Activated CD4-positive, alpha-beta T cell treated with anti-CD3 and anti-CD28 coated beads for 36 hours (primary cell): ENCODE results near the gene FOXP4. TPM values are rescaled to one million over a fixed set of nuclear protein-coding genes. Genes with fewer than 3 reads are reported as not detected.

Source experiments
- ATAC-seq: fragments of 200-7000 bp; cut with Tn5 transposase; one replicate; pipeline ENCODE4 v1.10.0; 2021; ENCODE audit warnings: mild to moderate bottlenecking, moderate library complexity
- CTCF ChIA-PET: fragments of 350-600 bp; sonication (Branson Sonifier 250); formaldehyde crosslinking; loops from one replicate; lab custom pipeline; 2021; ENCODE audit warnings: antibody characterized with exemption; lab: Charles Lee
- POLR2A ChIA-PET: fragments of 350-600 bp; sonication (Branson Sonifier 250); formaldehyde crosslinking; loops from one replicate; lab custom pipeline; 2021; ENCODE audit warnings: antibody characterized with exemption, inconsistent platforms; lab: Charles Lee
- DNase-seq: peaks from one replicate; pipeline ENCODE4 v3.0.0-alpha.2; 2020
- H3K27ac Mint-ChIP-seq: one replicate; pipeline ENCODE4 v1.8.0; 2021; ENCODE audit warnings: mixed read lengths
- H3K27me3 Mint-ChIP-seq: one replicate; pipeline ENCODE4 v1.8.0; 2021; ENCODE audit warnings: mixed read lengths
- H3K36me3 Mint-ChIP-seq: one replicate; pipeline ENCODE4 v1.8.0; 2021; ENCODE audit warnings: low read depth, mixed read lengths
- H3K4me1 Mint-ChIP-seq: one replicate; pipeline ENCODE4 v1.8.0; 2021; ENCODE audit warnings: mixed read lengths
- H3K4me3 Mint-ChIP-seq: one replicate; pipeline ENCODE4 v1.8.0; 2021; ENCODE audit warnings: mild to moderate bottlenecking, moderate library complexity, mixed read lengths
- H3K9me3 Mint-ChIP-seq: one replicate; pipeline ENCODE4 v1.8.0; 2021; ENCODE audit warnings: low read depth, mixed read lengths
- intact Hi-C, 2 experiments: fragments of 100-400 bp; cut with DNase I in 1 of 2; cut with micrococcal nuclease in 1 of 2; formaldehyde crosslinking; loops; one replicate each; pipeline versions ENCODE4 v1.14.2 to v1.15.1; 2022 to 2024; cut with DNase I, micrococcal nuclease
- total RNA-seq, 2 experiments: library from RNA; stranded (reverse); gene quantifications; one replicate each; pipeline ENCODE4 v1.2.3, GENCODE V29; 2021

FOXP4 gene
- total RNA-seq, 2 experiments from 2014 or later = 11.1 to 13.8 TPM

DNA sequence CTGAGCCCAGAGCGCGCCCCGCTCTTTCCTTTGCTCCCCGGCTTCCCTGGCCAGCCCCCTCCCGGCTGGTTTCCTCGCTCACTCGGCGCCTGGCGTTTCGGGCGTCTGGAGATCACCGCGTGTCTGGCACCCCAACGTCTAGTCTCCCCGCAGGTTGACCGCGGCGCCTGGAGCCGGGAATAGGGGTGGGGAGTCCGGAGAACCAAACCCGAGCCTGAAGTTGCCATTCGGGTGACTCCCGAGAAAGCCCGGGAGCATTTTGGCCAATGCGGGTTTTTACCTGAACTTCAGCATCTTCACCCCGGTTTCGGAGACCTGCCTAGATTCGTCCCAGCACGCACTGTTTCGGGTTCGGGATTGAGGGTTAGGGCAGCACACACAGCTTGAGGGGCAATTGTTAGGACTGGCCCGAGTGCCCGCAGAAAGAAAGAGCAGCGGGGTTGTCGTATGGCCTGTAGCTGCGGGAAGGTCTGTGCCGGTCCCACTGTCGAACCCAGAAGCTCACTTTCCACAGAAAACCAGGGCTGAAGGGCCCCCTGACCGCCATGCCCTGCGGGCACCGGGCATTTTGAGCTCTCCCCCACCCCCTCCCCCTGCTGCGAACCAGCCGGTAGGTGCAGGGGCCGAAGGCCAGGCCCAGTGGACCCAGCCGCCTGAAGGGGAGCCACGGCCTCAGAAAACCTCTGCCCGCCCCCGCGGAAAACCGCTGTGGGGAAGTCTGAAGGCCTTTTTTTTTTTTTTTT is 2.1 kb downstream of the FOXP4 start:
- Mint-ChIP-seq H3K4me3 (peak overlapping the region; percentile 84), H3K9me3 (no peaks in the 10 kb centered on the region), H3K27me3 (peaks cover 9% of the 10 kb centered on the region), H3K4me1 (peaks cover 15% of the 10 kb centered on the region), H3K36me3 (peaks cover 10% of the 10 kb centered on the region), H3K27ac (peak overlapping the region; percentile 37)
- POLR2A ChIA-PET = interaction anchor here (0.7 to 0.9 kb wide), 2 partner anchors 16 to 17 kb away, joined by 3 read pairs; no protein-coding TSS in a partner anchor
- DNase-seq (peak; percentile 79), ATAC-seq (no peak)
- intact Hi-C loops = loop anchor here in 1 of 2 experiments (5.0 kb wide), 2 partner anchors 349 to 499 kb away; partner anchors contain the start of gene USP49
- CTCF ChIA-PET = interaction anchor here (0.6 to 1.2 kb wide), 3 partner anchors 13 to 16 kb away, joined by 3 to 4 read pairs (median 3); no protein-coding TSS in a partner anchor

DNA sequence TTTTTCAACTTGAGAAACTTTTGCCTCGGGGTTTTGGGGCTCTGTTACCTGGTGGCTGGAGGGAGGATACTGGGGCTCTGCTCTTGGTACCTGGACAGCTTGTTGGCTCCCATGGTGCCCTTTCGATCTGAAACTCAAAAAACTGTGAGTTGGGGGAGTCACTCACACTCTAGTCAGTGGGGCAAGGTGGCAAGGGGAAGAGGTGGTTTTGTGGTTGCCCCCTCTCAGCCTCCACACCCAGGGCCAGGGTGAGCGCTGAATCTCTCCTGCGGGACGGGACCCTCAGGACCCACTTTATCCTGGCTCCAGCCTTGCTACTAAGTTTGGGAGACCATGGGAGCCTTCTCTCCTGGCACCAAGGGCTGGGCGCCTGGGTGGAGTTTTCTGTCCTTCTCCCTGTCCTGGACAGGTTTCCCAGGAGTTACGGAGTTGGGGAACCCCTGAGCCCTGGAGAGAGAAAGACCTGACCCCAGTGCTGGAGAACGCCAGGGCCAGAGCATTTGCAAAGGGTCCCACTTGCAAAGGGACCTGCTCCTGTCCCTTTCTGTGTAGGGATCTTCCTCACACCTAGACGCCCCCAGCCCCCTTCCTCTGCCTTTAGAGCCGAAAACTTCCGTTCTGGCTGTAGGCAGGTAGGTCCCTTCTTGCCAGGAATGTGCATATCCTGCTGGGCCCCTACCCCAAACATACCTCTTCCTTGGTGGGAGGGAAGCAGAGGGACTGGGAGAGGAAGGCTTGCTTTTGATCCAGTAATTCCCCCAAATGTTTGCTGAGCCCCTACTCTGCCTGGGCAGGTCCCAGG is 2.9 kb downstream of the FOXP4 start:
- ATAC-seq = no peak
- CTCF ChIA-PET = interaction anchor here (0.6 to 1.2 kb wide), 3 partner anchors 13 to 17 kb away, joined by 3 to 4 read pairs (median 3); no protein-coding TSS in a partner anchor
- peaks cover 10% of the 10 kb centered on the region for H3K36me3 Mint-ChIP-seq
- H3K27ac Mint-ChIP-seq = no peak overlapping the region
- peaks cover 9% of the 10 kb centered on the region for H3K27me3 Mint-ChIP-seq
- H3K4me3 Mint-ChIP-seq = peak overlapping the region; percentile 84
- no peak for DNase-seq
- H3K4me1 Mint-ChIP-seq = peaks cover 15% of the 10 kb centered on the region
- intact Hi-C loops = loop anchor here in 1 of 2 experiments (5.0 kb wide), 2 partner anchors 348 to 498 kb away; partner anchors contain the start of gene USP49
- H3K9me3 Mint-ChIP-seq = no peaks in the 10 kb centered on the region
- POLR2A ChIA-PET = interaction anchor here (0.7 kb wide), 1 partner anchor 17 kb away, joined by 3 read pairs; no protein-coding TSS in a partner anchor

- no peak overlapping the region for H3K4me3 Mint-ChIP-seq
- DNase-seq (no peak), ATAC-seq (no peak)
- H3K27me3 Mint-ChIP-seq = peaks cover 9% of the 10 kb centered on the region
- intact Hi-C loops = loop anchor here in 1 of 2 experiments (5.0 kb wide), 2 partner anchors 348 to 498 kb away; partner anchors contain the start of gene USP49
- peaks cover 15% of the 10 kb centered on the region for H3K4me1 Mint-ChIP-seq
- CTCF ChIA-PET = no interaction called here
- no peak overlapping the region for H3K27ac Mint-ChIP-seq
- H3K9me3 Mint-ChIP-seq = no peaks in the 10 kb centered on the region
- POLR2A ChIA-PET = no interaction called here
- H3K36me3 Mint-ChIP-seq = peaks cover 10% of the 10 kb centered on the region
These were observed 3.5 kb downstream of the FOXP4 start for GRCh38 chr6:41549673-41550072.

DNA sequence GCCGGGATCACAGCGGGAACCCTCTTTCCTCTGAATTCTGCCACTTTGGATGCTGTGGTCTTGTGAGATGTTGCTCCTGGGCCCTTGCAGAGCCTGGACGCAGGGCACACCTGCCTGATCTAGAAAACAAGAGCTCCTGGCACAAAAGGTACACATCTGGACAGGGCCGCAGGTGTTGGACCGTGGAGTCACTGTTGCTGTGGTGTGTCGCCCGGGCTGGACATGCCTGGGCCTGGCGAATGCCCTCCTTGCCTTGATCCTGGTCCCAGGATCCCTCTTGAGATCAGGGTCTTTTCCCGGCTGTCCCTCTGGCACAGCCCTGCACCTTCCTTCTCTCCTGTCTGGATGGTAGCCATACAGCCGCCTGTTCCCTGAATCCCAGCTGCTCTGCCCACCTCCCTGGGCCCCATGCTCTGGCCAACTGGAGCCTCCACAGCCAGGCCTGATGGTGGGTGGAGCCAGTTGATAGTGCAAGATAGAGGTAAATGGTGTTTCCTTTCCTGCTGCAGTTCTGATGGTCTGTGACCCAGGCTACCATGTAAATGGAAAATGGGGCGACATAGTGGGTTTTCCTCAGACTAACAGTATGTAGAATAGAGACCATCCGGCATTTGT is 5.0 kb downstream of the FOXP4 start:
- Mint-ChIP-seq H3K4me1 (peaks cover 6% of the 10 kb centered on the region), H3K36me3 (peaks cover 10% of the 10 kb centered on the region), H3K27me3 (peaks cover 9% of the 10 kb centered on the region), H3K4me3 (no peak overlapping the region), H3K27ac (no peak overlapping the region), H3K9me3 (no peaks in the 10 kb centered on the region)
- CTCF ChIA-PET = interaction anchor here (0.6 kb wide), 1 partner anchor 168 kb away, joined by 3 read pairs; no protein-coding TSS in a partner anchor
- intact Hi-C loops = no loop called here
- POLR2A ChIA-PET = no interaction called here
- DNase-seq (no peak), ATAC-seq (no peak)

- intact Hi-C loops = no loop called here
- DNase-seq (no peak), ATAC-seq (no peak)
- ChIA-PET POLR2A (no interaction called here), CTCF (interaction anchor here (0.6 to 1.0 kb wide), 2 partner anchors 168 to 179 kb away, joined by 3 read pairs; no protein-coding TSS in a partner anchor)
- Mint-ChIP-seq H3K27ac (no peak overlapping the region), H3K4me1 (peaks cover 6% of the 10 kb centered on the region), H3K4me3 (no peak overlapping the region), H3K36me3 (peaks cover 10% of the 10 kb centered on the region), H3K9me3 (no peaks in the 10 kb centered on the region), H3K27me3 (peaks cover 9% of the 10 kb centered on the region)
These were observed 5.7 kb downstream of the FOXP4 start for GRCh38 chr6:41551857-41552256.

GRCh38 chr6:41552723-41553122 is 6.5 kb downstream of the FOXP4 start:
- POLR2A ChIA-PET = no interaction called here
- Mint-ChIP-seq H3K36me3 (peaks cover 10% of the 10 kb centered on the region), H3K27me3 (peaks cover 8% of the 10 kb centered on the region), H3K9me3 (no peaks in the 10 kb centered on the region), H3K4me3 (no peak overlapping the region), H3K4me1 (peaks cover 9% of the 10 kb centered on the region), H3K27ac (no peak overlapping the region)
- ATAC-seq (no peak), DNase-seq (no peak)
- CTCF ChIA-PET = interaction anchor here (1.0 kb wide), 1 partner anchor 180 kb away, joined by 3 read pairs; no protein-coding TSS in a partner anchor
- intact Hi-C loops = no loop called here

GRCh38 chr6:41553405-41553999 is 7.3 kb downstream of the FOXP4 start:
- H3K36me3 Mint-ChIP-seq = peaks cover 10% of the 10 kb centered on the region
- ATAC-seq (no peak), DNase-seq (no peak)
- H3K9me3 Mint-ChIP-seq = no peaks in the 10 kb centered on the region
- H3K4me3 Mint-ChIP-seq = no peak overlapping the region
- H3K27ac Mint-ChIP-seq = no peak overlapping the region
- peaks cover 6% of the 10 kb centered on the region for H3K27me3 Mint-ChIP-seq
- ChIA-PET POLR2A (no interaction called here), CTCF (interaction anchor here (0.6 kb wide), 3 partner anchors 49 to 157 kb away, joined by 3 to 5 read pairs (median 3); no protein-coding TSS in a partner anchor)
- intact Hi-C loops = no loop called here
- peaks cover 7% of the 10 kb centered on the region for H3K4me1 Mint-ChIP-seq

- no peak overlapping the region for H3K27ac Mint-ChIP-seq
- intact Hi-C loops = no loop called here
- H3K4me3 Mint-ChIP-seq = no peak overlapping the region
- CTCF ChIA-PET = no interaction called here
- H3K4me1 Mint-ChIP-seq = peaks cover 14% of the 10 kb centered on the region
- H3K27me3 Mint-ChIP-seq = peaks cover 4% of the 10 kb centered on the region
- peaks cover 5% of the 10 kb centered on the region for H3K36me3 Mint-ChIP-seq
- H3K9me3 Mint-ChIP-seq = no peaks in the 10 kb centered on the region
- POLR2A ChIA-PET = interaction anchor here (0.6 kb wide), 1 partner anchor 1293 kb away, joined by 3 read pairs; no protein-coding TSS in a partner anchor
- no peak for ATAC-seq
- no peak for DNase-seq
These were observed 9.4 kb downstream of the FOXP4 start for GRCh38 chr6:41555326-41556300.

- Mint-ChIP-seq H3K4me1 (peaks cover 18% of the 10 kb centered on the region), H3K36me3 (no peaks in the 10 kb centered on the region), H3K27ac (no peak overlapping the region), H3K9me3 (no peaks in the 10 kb centered on the region), H3K27me3 (no peaks in the 10 kb centered on the region), H3K4me3 (no peak overlapping the region)
- ATAC-seq (no peak), DNase-seq (no peak)
- intact Hi-C loops = no loop called here
- ChIA-PET POLR2A (no interaction called here), CTCF (interaction anchor here (0.7 kb wide), 1 partner anchor 28 kb away, joined by 3 read pairs; no protein-coding TSS in a partner anchor)
These were observed 11.2 kb downstream of the FOXP4 start for GRCh38 chr6:41557335-41557734.
